OCI-LY1 (cell line): ENCODE data around the gene ASPHD1.
A peak's percentile ranks its signal among the peaks of the same experiment; 100 is the strongest.

Experiments used
- H2AFZ ChIP-seq: fragments of 200-600 bp; sonication (generic), shearing (Covaris generic); 2 replicates; pipeline ENCODE4 v1.6.0; 2014; ENCODE audit warnings: antibody characterized with exemption, mild to moderate bottlenecking, low read length
- H3F3A ChIP-seq: fragments of 200-600 bp; sonication (generic), shearing (Covaris generic); 2 replicates; pipeline ENCODE4 v1.6.0; 2014; ENCODE audit warnings: mild to moderate bottlenecking, antibody characterized with exemption, low read length, moderate library complexity; ENCODE audit not compliant: insufficient read depth
- H3K27ac ChIP-seq: fragments of 200-600 bp; sonication (generic); 2 replicates; pipeline ENCODE4 v1.5.1; 2014; ENCODE audit warnings: low read length, mixed run types, mild to moderate bottlenecking, low read depth; ENCODE audit not compliant: poor library complexity, severe bottlenecking
- H3K27me3 ChIP-seq: fragments of 200-600 bp; sonication (generic); 2 replicates; pipeline ENCODE4 v1.6.0; 2014; ENCODE audit warnings: antibody characterized with exemption, mild to moderate bottlenecking, low read length, moderate library complexity; ENCODE audit not compliant: insufficient read depth
- H3K36me3 ChIP-seq: fragments of 200-600 bp; sonication (generic); 2 replicates; pipeline ENCODE4 v1.6.1; 2014; ENCODE audit warnings: mild to moderate bottlenecking, antibody characterized with exemption, low read length, moderate library complexity, mixed read lengths; ENCODE audit not compliant: insufficient read depth
- H3K4me1 ChIP-seq: fragments of 200-600 bp; sonication (generic); 2 replicates; pipeline ENCODE4 v1.5.1; 2014; ENCODE audit warnings: mild to moderate bottlenecking, low read length, moderate library complexity; ENCODE audit not compliant: insufficient read depth, severe bottlenecking
- H3K4me2 ChIP-seq: fragments of 200-600 bp; sonication (generic), shearing (Covaris generic); 2 replicates; pipeline ENCODE4 v1.6.1; 2014; ENCODE audit warnings: low read length
- H3K4me3 ChIP-seq: fragments of 200-600 bp; sonication (generic); 2 replicates; pipeline ENCODE4 v1.5.1; 2014; ENCODE audit warnings: low read length, low read depth, mild to moderate bottlenecking, mixed read lengths; ENCODE audit not compliant: poor library complexity, severe bottlenecking
- H3K79me2 ChIP-seq: fragments of 200-600 bp; shearing (Covaris generic); 2 replicates; pipeline ENCODE4 v1.6.1; 2016; ENCODE audit warnings: mixed run types, low read length, mixed read lengths; ENCODE audit not compliant: insufficient read depth
- H3K9ac ChIP-seq: fragments of 200-600 bp; sonication (generic), shearing (Covaris generic); 2 replicates; pipeline ENCODE4 v1.6.1; 2014; ENCODE audit warnings: mild to moderate bottlenecking, low read length, mixed read lengths
- H3K9me2 ChIP-seq: fragments of 200-600 bp; sonication (generic), shearing (Covaris generic); 2 replicates; pipeline ENCODE4 v1.6.1; 2014; ENCODE audit warnings: low read depth, mild to moderate bottlenecking, low read length, mixed read lengths
- H3K9me3 ChIP-seq: fragments of 200-600 bp; shearing (Covaris generic); 2 replicates; pipeline ENCODE4 v1.6.1; 2014; ENCODE audit warnings: low read length, mixed read lengths
- H4K20me1 ChIP-seq: fragments of 200-600 bp; sonication (generic), shearing (Covaris generic); 2 replicates; pipeline ENCODE4 v1.6.0; 2016; ENCODE audit warnings: mild to moderate bottlenecking, low read length; ENCODE audit not compliant: insufficient read depth
- EZH2 ChIP-seq: fragments of 200-600 bp; sonication (generic), shearing (Covaris generic); IDR thresholded peaks from 2 replicates; pipeline ENCODE4 v1.8.0; 2017; ENCODE audit warnings: borderline replicate concordance, mixed run types, mild to moderate bottlenecking, antibody characterized with exemption, low read length, moderate library complexity, mixed read lengths
- TF ChIP-seq, protein P1 (sequence below): fragments of 200-600 bp; sonication (generic), shearing (Covaris generic); IDR thresholded peaks from 2 replicates; pipeline ENCODE4 v1.5.1; 2017; ENCODE audit warnings: mild to moderate bottlenecking, antibody characterized with exemption, low read length, moderate library complexity, mixed read lengths

Gene ASPHD1, protein sequence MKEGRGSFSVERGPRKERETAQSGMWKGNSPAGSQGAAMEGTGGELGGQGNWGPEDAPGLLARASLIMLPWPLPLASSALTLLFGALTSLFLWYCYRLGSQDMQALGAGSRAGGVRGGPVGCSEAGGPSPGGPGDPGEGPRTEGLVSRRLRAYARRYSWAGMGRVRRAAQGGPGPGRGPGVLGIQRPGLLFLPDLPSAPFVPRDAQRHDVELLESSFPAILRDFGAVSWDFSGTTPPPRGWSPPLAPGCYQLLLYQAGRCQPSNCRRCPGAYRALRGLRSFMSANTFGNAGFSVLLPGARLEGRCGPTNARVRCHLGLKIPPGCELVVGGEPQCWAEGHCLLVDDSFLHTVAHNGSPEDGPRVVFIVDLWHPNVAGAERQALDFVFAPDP

DNA sequence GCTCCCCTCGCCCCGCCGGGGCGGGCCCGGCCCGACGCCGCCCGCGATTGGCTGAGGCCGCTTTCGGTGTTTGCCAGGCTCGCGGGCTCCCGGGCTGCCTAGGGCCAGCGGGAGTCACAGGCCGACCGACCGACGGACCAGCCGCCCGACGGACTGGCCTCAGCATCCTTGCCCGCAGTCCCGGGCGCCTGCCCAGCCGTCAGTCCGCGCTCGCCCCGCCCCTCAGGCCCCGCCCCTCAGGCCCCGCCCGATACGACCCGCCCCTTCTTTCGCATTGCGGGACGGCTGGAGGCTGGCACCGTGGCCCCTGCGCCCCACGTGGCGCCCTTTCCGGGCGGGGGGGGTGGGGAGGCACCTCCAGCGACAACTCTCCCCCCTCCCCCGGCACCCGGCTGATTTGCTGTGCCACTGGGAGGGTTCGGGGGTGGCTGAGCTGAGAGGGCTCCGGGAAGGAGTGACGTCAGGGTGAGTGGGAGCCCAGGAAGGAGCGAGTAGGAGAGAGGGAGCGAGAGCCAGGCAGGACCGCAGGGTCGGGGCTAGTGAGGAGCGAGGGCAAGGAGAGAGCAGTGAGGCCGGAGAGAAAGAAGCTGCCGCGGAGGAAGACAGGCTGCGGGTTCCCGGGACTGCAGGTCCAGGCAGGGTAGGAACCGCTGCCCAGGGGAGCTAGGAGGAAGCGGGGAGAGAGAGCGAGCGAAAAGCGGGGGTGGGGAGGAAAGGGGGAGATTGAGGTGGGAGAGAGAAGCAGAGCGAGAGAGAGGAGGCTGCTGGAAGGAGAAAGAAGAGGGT lies at the start of gene ASPHD1:
Gene ASPHD1 (plus strand): TSS at position 387 of the 786 bp plus-strand sequence. CDS start 484 bp downstream, outside the sequence.
- no peak for TF ChIP-seq EZH2
- TF ChIP-seq, protein P1, sequence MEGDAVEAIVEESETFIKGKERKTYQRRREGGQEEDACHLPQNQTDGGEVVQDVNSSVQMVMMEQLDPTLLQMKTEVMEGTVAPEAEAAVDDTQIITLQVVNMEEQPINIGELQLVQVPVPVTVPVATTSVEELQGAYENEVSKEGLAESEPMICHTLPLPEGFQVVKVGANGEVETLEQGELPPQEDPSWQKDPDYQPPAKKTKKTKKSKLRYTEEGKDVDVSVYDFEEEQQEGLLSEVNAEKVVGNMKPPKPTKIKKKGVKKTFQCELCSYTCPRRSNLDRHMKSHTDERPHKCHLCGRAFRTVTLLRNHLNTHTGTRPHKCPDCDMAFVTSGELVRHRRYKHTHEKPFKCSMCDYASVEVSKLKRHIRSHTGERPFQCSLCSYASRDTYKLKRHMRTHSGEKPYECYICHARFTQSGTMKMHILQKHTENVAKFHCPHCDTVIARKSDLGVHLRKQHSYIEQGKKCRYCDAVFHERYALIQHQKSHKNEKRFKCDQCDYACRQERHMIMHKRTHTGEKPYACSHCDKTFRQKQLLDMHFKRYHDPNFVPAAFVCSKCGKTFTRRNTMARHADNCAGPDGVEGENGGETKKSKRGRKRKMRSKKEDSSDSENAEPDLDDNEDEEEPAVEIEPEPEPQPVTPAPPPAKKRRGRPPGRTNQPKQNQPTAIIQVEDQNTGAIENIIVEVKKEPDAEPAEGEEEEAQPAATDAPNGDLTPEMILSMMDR, result no peak
- H3K9me2 ChIP-seq, result no peaks in the 10 kb centered on the region
- H3K27ac ChIP-seq, result no peak within 1 kb of the TSS
- peak within 1 kb of the TSS; percentile 64 for H3K4me2 ChIP-seq
- H3K36me3 ChIP-seq, result no peaks in the 10 kb centered on the region
- no peaks in the 10 kb centered on the region for H3K79me2 ChIP-seq
- no peak within 1 kb of the TSS for H2AFZ ChIP-seq
- no peaks in the 10 kb centered on the region for H3K9me3 ChIP-seq
- H3F3A ChIP-seq, result no peaks in the 10 kb centered on the region
- no peaks in the 10 kb centered on the region for H3K27me3 ChIP-seq
- H4K20me1 ChIP-seq, result no peaks in the 10 kb centered on the region
- H3K4me3 ChIP-seq, result peak within 1 kb of the TSS; percentile 57
- H3K4me1 ChIP-seq, result peaks cover 5% of the 10 kb centered on the region
- no peak within 1 kb of the TSS for H3K9ac ChIP-seq

DNA sequence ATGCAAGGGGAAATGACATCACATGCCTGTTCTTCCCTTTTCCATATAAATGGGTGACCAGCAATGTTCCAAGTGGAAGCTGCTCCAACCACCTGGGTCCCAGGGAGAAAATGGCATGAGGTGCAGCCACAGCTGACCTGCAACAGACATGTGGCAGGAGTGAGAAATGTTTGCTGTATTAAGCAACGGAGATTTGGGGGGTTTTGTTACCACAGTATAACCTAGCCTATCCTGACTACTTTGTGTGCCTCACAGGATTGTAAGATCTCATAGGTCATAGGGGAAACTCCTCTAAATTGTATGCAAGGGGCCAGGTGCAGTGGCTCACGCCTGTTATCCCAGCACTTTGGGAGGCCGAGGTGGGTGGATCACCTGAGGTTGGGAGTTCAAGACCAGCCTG lies 49.3 kb upstream of the ASPHD1 start:
- Histone ChIP-seq H4K20me1 (no peaks in the 10 kb centered on the region), H2AFZ (no peak overlapping the region), H3K4me3 (no peak overlapping the region), H3K27me3 (no peaks in the 10 kb centered on the region), H3K9ac (no peak overlapping the region), H3K4me2 (no peak overlapping the region), H3F3A (no peaks in the 10 kb centered on the region), H3K27ac (no peak overlapping the region), H3K79me2 (no peaks in the 10 kb centered on the region), H3K9me2 (no peaks in the 10 kb centered on the region), H3K4me1 (no peaks in the 10 kb centered on the region), H3K9me3 (no peaks in the 10 kb centered on the region), H3K36me3 (no peaks in the 10 kb centered on the region)
- TF ChIP-seq EZH2, result no peak
- TF ChIP-seq, protein P1, result no peak

DNA sequence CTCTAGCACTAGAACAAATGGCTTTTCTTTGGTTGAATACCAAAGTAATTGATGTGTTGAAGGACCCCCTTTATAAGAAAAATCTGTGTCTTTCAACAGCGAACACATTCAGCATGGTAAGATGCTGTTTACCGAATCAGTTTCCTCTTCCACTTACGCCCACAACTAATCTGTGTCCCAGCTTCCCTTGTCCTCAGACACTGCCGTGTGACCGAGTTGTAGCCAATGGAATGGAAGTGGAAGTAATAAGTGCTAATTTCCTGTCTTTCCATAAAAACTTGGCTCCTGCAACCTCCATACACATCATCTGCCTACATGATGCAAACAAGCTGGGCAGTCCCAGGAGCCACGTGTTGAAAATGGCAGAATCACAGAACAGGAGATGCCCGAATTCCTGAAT lies 47.6 kb upstream of the ASPHD1 start:
- H3K36me3 ChIP-seq, result no peaks in the 10 kb centered on the region
- H3K9ac ChIP-seq, result no peak overlapping the region
- no peak for TF ChIP-seq EZH2
- TF ChIP-seq, protein P1, result no peak
- H3K9me2 ChIP-seq, result no peaks in the 10 kb centered on the region
- H3K9me3 ChIP-seq, result no peaks in the 10 kb centered on the region
- no peaks in the 10 kb centered on the region for H3K4me1 ChIP-seq
- no peaks in the 10 kb centered on the region for H3F3A ChIP-seq
- H3K4me3 ChIP-seq, result no peak overlapping the region
- no peaks in the 10 kb centered on the region for H3K27me3 ChIP-seq
- no peaks in the 10 kb centered on the region for H4K20me1 ChIP-seq
- H3K4me2 ChIP-seq, result no peak overlapping the region
- no peak overlapping the region for H3K27ac ChIP-seq
- H3K79me2 ChIP-seq, result no peaks in the 10 kb centered on the region
- no peak overlapping the region for H2AFZ ChIP-seq
